HFFc6 (cell line): ENCODE results near the gene NR2C1. TPM values are rescaled to one million over a fixed set of nuclear protein-coding genes. Genes with fewer than 3 reads are reported as not detected.

Source experiments
- DNase-seq: peaks from one replicate; pipeline ENCODE4 v3.0.0-alpha.2; 2018
- H3K27ac Mint-ChIP-seq: 2 replicates; pipeline ENCODE4 v1.8.0; 2020; ENCODE audit warnings: mild to moderate bottlenecking, mixed read lengths
- H3K27me3 Mint-ChIP-seq: 2 replicates; pipeline ENCODE4 v1.8.0; 2021; ENCODE audit warnings: mild to moderate bottlenecking, moderate library complexity, mixed read lengths; ENCODE audit not compliant: insufficient read depth
- H3K36me3 Mint-ChIP-seq: 2 replicates; pipeline ENCODE4 v1.8.0; 2021; ENCODE audit warnings: low read depth, mixed read lengths
- H3K4me1 Mint-ChIP-seq: 2 replicates; pipeline ENCODE4 v1.8.0; 2020; ENCODE audit warnings: low read depth, mixed read lengths
- H3K4me3 Mint-ChIP-seq: 2 replicates; pipeline ENCODE4 v1.8.0; 2020; ENCODE audit warnings: mild to moderate bottlenecking, moderate library complexity, mixed read lengths
- H3K9me3 Mint-ChIP-seq: 2 replicates; pipeline ENCODE4 v1.8.0; 2020; ENCODE audit warnings: mild to moderate bottlenecking, mixed read lengths
- CTCF ChIP-seq: fragments of 200-600 bp; sonication (generic); IDR thresholded peaks from 2 replicates; pipeline ENCODE4 v1.5.0; 2021; ENCODE audit warnings: antibody characterized with exemption, mild to moderate bottlenecking
- total RNA-seq, 6 experiments: library from RNA; stranded (reverse); fragmentation: NEBNext Ultra II Directional; extraction: Animal tissue kit (Norgen Biotek cat#: 25700); gene quantifications; 2 replicates in 1 of 6; 3 replicates in 5 of 6; pipeline ENCODE4 v1.2.3, GENCODE V29; 2021

The NR2C1 gene
- total RNA-seq, 6 experiments from 2014 or later: 15.3 to 25.8 (median 19.7) TPM

- TF ChIP-seq CTCF: no peak
- Mint-ChIP-seq H3K4me3 (no peak overlapping the region; the same call in 1 of the 2 replicates), H3K36me3 (no peaks in the 10 kb centered on the region), H3K9me3 (no peaks in the 10 kb centered on the region), H3K27ac (peak overlapping the region; percentile 63), H3K4me1 (peaks cover 17% of the 10 kb centered on the region), H3K27me3 (no peaks in the 10 kb centered on the region)
- DNase-seq: peak; percentile 48
These were observed 10.5 kb upstream of the NR2C1 start for GRCh38 chr12:95083938-95084337.

- H3K27ac Mint-ChIP-seq: peak overlapping the region; percentile 63; the same call in 1 of the 2 replicates
- H3K4me1 Mint-ChIP-seq: peaks cover 17% of the 10 kb centered on the region
- H3K36me3 Mint-ChIP-seq: no peaks in the 10 kb centered on the region
- peak; percentile 1 for DNase-seq
- TF ChIP-seq CTCF: no peak
- no peak overlapping the region; the same call in 1 of the 2 replicates for H3K4me3 Mint-ChIP-seq
- H3K27me3 Mint-ChIP-seq: no peaks in the 10 kb centered on the region
- no peaks in the 10 kb centered on the region for H3K9me3 Mint-ChIP-seq
These were observed 10.1 kb upstream of the NR2C1 start for GRCh38 chr12:95083471-95083870.

- H3K9me3 Mint-ChIP-seq: no peaks in the 10 kb centered on the region
- no peaks in the 10 kb centered on the region; the same call in 1 of the 2 replicates for H3K27me3 Mint-ChIP-seq
- H3K4me1 Mint-ChIP-seq: peaks cover 7% of the 10 kb centered on the region; the same call in 1 of the 2 replicates
- no peak overlapping the region for H3K4me3 Mint-ChIP-seq
- no peak for DNase-seq
- no peak for TF ChIP-seq CTCF
- peaks cover 4% of the 10 kb centered on the region; the same call in 1 of the 2 replicates for H3K36me3 Mint-ChIP-seq
- H3K27ac Mint-ChIP-seq: no peak overlapping the region
These were observed 3.9 kb upstream of the NR2C1 start for GRCh38 chr12:95077341-95077740.

- peaks cover 7% of the 10 kb centered on the region; the same call in 1 of the 2 replicates for H3K4me1 Mint-ChIP-seq
- H3K27ac Mint-ChIP-seq: no peak overlapping the region
- H3K36me3 Mint-ChIP-seq: peaks cover 4% of the 10 kb centered on the region; the same call in 1 of the 2 replicates
- H3K27me3 Mint-ChIP-seq: no peaks in the 10 kb centered on the region; the same call in 1 of the 2 replicates
- TF ChIP-seq CTCF: no peak
- H3K4me3 Mint-ChIP-seq: no peak overlapping the region
- no peak for DNase-seq
- H3K9me3 Mint-ChIP-seq: no peaks in the 10 kb centered on the region
These were observed 1.3 kb upstream of the NR2C1 start for GRCh38 chr12:95074766-95075165.

- no peak for DNase-seq
- peaks cover 4% of the 10 kb centered on the region; the same call in 1 of the 2 replicates for H3K36me3 Mint-ChIP-seq
- H3K27ac Mint-ChIP-seq: peak overlapping the region; percentile 92
- H3K4me3 Mint-ChIP-seq: peak overlapping the region; percentile 98
- H3K4me1 Mint-ChIP-seq: peaks cover 7% of the 10 kb centered on the region; the same call in 1 of the 2 replicates
- peak; percentile 83 for TF ChIP-seq CTCF
- H3K9me3 Mint-ChIP-seq: no peaks in the 10 kb centered on the region
- H3K27me3 Mint-ChIP-seq: no peaks in the 10 kb centered on the region; the same call in 1 of the 2 replicates
These were observed 491 bp upstream of the NR2C1 start for GRCh38 chr12:95073698-95074520.
